SK-N-SH treated with all-trans-retinoic acid at 6 μM for 48 hours (cell line): Measurements from ENCODE around the gene INMT.

Experiments
- ATAC-seq: fragments of 200-7000 bp; cut with Tn5 transposase; 3 replicates; pipeline ENCODE4 v1.9.1; 2020; ENCODE audit warnings: mild to moderate bottlenecking, moderate library complexity
- ARNTL ChIP-seq: fragments of 450-650 bp; formaldehyde crosslinking; IDR thresholded peaks from 2 replicates; pipeline ENCODE4 v1.5.0; 2020; ENCODE audit warnings: low read depth, mild to moderate bottlenecking, moderate library complexity, borderline replicate concordance
- BACH2 ChIP-seq: fragments of 250-450 bp; sonication (Bioruptor Pico); IDR thresholded peaks from 2 replicates; pipeline ENCODE4 v1.9.0; 2021; ENCODE audit warnings: mild to moderate bottlenecking, borderline replicate concordance
- CREB5 ChIP-seq: fragments of 250-450 bp; sonication (Bioruptor Pico); IDR thresholded peaks from 2 replicates; pipeline ENCODE4 v1.5.1; 2020; ENCODE audit warnings: low read depth, mild to moderate bottlenecking, moderate library complexity
- CSDC2 ChIP-seq: fragments of 250-450 bp; sonication (Bioruptor Pico); IDR thresholded peaks from 2 replicates; pipeline ENCODE4 v1.5.0; 2020; ENCODE audit warnings: mild to moderate bottlenecking, moderate library complexity
- CSRNP3 ChIP-seq: fragments of 250-450 bp; sonication (Bioruptor Pico); IDR thresholded peaks from 2 replicates; pipeline ENCODE4 v1.5.1; 2021; ENCODE audit warnings: mild to moderate bottlenecking, moderate library complexity
- ESRRG ChIP-seq: fragments of 250-450 bp; sonication (Bioruptor Pico); IDR thresholded peaks from 2 replicates; pipeline ENCODE4 v1.6.1; 2021; ENCODE audit warnings: mild to moderate bottlenecking
- GLIS3 ChIP-seq: fragments of 250-450 bp; sonication (Bioruptor Pico); IDR thresholded peaks from 2 replicates; pipeline ENCODE4 v1.5.0; 2020; ENCODE audit warnings: mild to moderate bottlenecking, moderate library complexity
- ISL1 ChIP-seq: fragments of 250-450 bp; sonication (Bioruptor Pico); IDR thresholded peaks from 2 replicates; pipeline ENCODE4 v2.1.2; 2022; ENCODE audit warnings: mild to moderate bottlenecking, moderate library complexity
- OSR1 ChIP-seq: fragments of 250-450 bp; sonication (Bioruptor Pico); IDR thresholded peaks from 2 replicates; pipeline ENCODE4 v1.8.0; 2022; ENCODE audit warnings: moderate library complexity, mild to moderate bottlenecking, inconsistent platforms
- POU6F1 ChIP-seq: fragments of 250-450 bp; sonication (Bioruptor Pico); IDR thresholded peaks from 2 replicates; pipeline ENCODE4 v1.8.0; 2021; ENCODE audit warnings: low read depth, mild to moderate bottlenecking, moderate library complexity, borderline replicate concordance
- PPARA ChIP-seq: fragments of 250-450 bp; sonication (Bioruptor Pico); IDR thresholded peaks from 2 replicates; pipeline ENCODE4 v1.5.0; 2020; ENCODE audit warnings: mild to moderate bottlenecking, borderline replicate concordance
- RARB ChIP-seq: fragments of 250-450 bp; sonication (Bioruptor Pico); IDR thresholded peaks from 2 replicates; pipeline ENCODE4 v1.8.0; 2021; ENCODE audit warnings: mild to moderate bottlenecking, moderate library complexity
- SNAI2 ChIP-seq: fragments of 250-450 bp; sonication (Bioruptor Pico); IDR thresholded peaks from 2 replicates; pipeline ENCODE4 v1.5.0; 2020; ENCODE audit warnings: mild to moderate bottlenecking, moderate library complexity
- TCF4 ChIP-seq: fragments of 250-450 bp; sonication (Bioruptor Pico); IDR thresholded peaks from 2 replicates; pipeline ENCODE4 v1.8.0; 2021; ENCODE audit warnings: mild to moderate bottlenecking, moderate library complexity, borderline replicate concordance
- TOX ChIP-seq: fragments of 250-450 bp; sonication (Bioruptor Pico); IDR thresholded peaks from 2 replicates; pipeline ENCODE4 v1.8.0; 2021; ENCODE audit warnings: mild to moderate bottlenecking, moderate library complexity, borderline replicate concordance
- TSHZ2 ChIP-seq: fragments of 250-450 bp; sonication (Bioruptor Pico); IDR thresholded peaks from 2 replicates; pipeline ENCODE4 v1.5.0; 2020; ENCODE audit warnings: mild to moderate bottlenecking, moderate library complexity
- ZC3H10 ChIP-seq: fragments of 250-450 bp; sonication (Bioruptor Pico); IDR thresholded peaks from 2 replicates; pipeline ENCODE4 v1.5.1; 2021; ENCODE audit warnings: mild to moderate bottlenecking, moderate library complexity
- ZFP30 ChIP-seq: fragments of 450-650 bp; formaldehyde crosslinking; IDR thresholded peaks from 2 replicates; pipeline ENCODE4 v1.5.0; 2022; ENCODE audit warnings: mild to moderate bottlenecking, moderate library complexity
- ZNF565 ChIP-seq: fragments of 450-650 bp; formaldehyde crosslinking; conservative IDR thresholded peaks from 2 replicates; pipeline ENCODE4 v1.5.0; 2020; ENCODE audit warnings: low read depth, mild to moderate bottlenecking, moderate library complexity
- ZNF8 ChIP-seq: fragments of 450-650 bp; formaldehyde crosslinking; IDR thresholded peaks from 2 replicates; pipeline ENCODE4 v1.5.0; 2020; ENCODE audit warnings: mild to moderate bottlenecking, moderate library complexity

INMT gene

GRCh38 chr7:30706908-30707307 lies 45.0 kb upstream of the INMT start:
- ATAC-seq, result no peak
- no peak for TF ChIP-seq RARB (CRISPR knock-in tag)
- TF ChIP-seq ZNF8, result no peak
- TF ChIP-seq ZFP30 (CRISPR knock-in tag), result no peak
- no peak for TF ChIP-seq ZNF565
- no peak for TF ChIP-seq CREB5
- no peak for TF ChIP-seq SNAI2 (CRISPR knock-in tag)
- TF ChIP-seq BACH2, result no peak
- no peak for TF ChIP-seq CSRNP3 (CRISPR knock-in tag)
- TF ChIP-seq OSR1 (CRISPR knock-in tag), result no peak
- TF ChIP-seq TCF4, result no peak
- TF ChIP-seq POU6F1 (CRISPR knock-in tag), result no peak
- no peak for TF ChIP-seq GLIS3 (CRISPR knock-in tag)
- TF ChIP-seq ARNTL (CRISPR knock-in tag), result no peak
- TF ChIP-seq ESRRG, result no peak
- no peak for TF ChIP-seq PPARA (CRISPR knock-in tag)
- TF ChIP-seq, all 23 proteins: peak for 0

- no peak for TF ChIP-seq CSDC2 (CRISPR knock-in tag)
- no peak for TF ChIP-seq GLIS3 (CRISPR knock-in tag)
- no peak for TF ChIP-seq TOX
- no peak for TF ChIP-seq ISL1 (CRISPR knock-in tag)
- TF ChIP-seq POU6F1 (CRISPR knock-in tag), result no peak
- no peak for TF ChIP-seq ZNF565
- no peak for TF ChIP-seq RARB (CRISPR knock-in tag)
- no peak for TF ChIP-seq ARNTL (CRISPR knock-in tag)
- TF ChIP-seq BACH2, result no peak
- TF ChIP-seq ZNF8, result no peak
- no peak for TF ChIP-seq TSHZ2
- TF ChIP-seq CSRNP3 (CRISPR knock-in tag), result no peak
- TF ChIP-seq ZC3H10, result no peak
- TF ChIP-seq SNAI2 (CRISPR knock-in tag), result no peak
- no peak for TF ChIP-seq CREB5
- ATAC-seq, result no peak
Observed at GRCh38 chr7:30707391-30708357, 44.3 kb upstream of the INMT start.
